ENCODE data around the gene EIF2AK3.
A peak's percentile ranks its signal among the peaks of the same experiment; 100 is the strongest.

Gene EIF2AK3

DNA sequence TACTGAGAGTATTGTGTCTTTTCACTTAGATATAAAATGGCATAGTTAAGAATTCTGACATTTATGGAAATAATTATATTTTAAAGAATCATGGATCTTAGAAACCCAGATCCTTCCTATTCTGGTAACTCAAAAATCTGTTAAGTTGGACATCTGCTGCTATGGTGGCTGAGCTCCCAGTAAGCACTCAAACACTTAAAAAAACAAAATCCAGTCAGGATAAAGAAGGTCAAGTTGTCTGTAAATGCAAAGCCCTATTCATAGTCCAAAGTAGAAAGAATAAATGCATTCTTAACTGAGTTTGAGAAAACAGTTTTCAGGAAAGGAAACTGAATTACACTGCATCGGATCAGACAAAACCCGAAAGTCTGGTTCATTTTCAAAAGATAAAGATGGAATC lies 35.6 kb downstream of the EIF2AK3 start:
- no peak overlapping the region for H3K4me3 ChIP-seq (ENCODE audit: low read depth, low read length)
- no peak for TF ChIP-seq POLR2A (IDR thresholded peaks at IDR 0.05; ENCODE audit: extremely low read depth, insufficient read length)
- TF ChIP-seq, protein P1, sequence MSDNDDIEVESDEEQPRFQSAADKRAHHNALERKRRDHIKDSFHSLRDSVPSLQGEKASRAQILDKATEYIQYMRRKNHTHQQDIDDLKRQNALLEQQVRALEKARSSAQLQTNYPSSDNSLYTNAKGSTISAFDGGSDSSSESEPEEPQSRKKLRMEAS (IDR thresholded peaks at IDR 0.05; ENCODE audit: low read depth, low read length) = no peak
- no peak for DNase-seq (ENCODE audit: low read depth)

DNA sequence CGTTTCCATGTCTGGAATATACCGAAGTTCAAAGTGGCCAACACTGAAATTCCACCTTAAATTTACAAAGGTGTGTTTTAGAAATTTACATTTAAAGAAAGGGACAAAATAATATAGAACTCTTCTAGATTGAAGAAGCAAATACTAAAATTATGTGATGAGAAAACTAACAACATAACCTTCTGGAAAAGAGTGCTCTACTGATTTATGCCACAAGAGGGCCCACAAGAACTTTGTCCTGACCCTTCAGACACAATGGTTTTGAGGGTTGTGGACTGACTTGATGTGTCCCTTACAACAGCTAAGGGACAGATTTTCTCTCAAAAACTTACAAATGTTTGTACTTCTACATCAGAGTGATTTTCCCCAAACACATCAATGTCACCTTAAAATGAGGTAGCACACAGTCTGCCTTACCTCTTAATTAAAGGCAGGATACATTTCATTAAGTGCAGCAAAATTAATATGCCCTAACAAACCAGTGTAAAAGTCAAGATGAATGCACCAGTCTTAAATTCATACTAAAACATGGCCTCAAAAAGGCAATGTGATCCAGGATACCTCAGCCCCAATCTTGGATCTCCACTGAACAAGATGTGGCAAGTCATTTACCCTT lies 36.2 kb downstream of the EIF2AK3 start:
- TF ChIP-seq MYC (IDR thresholded peaks at IDR 0.05; ENCODE audit: low read depth, low read length) (no peak), POLR2A (IDR thresholded peaks at IDR 0.05; ENCODE audit: extremely low read depth, insufficient read length) (no peak)
- TF ChIP-seq, protein P2, sequence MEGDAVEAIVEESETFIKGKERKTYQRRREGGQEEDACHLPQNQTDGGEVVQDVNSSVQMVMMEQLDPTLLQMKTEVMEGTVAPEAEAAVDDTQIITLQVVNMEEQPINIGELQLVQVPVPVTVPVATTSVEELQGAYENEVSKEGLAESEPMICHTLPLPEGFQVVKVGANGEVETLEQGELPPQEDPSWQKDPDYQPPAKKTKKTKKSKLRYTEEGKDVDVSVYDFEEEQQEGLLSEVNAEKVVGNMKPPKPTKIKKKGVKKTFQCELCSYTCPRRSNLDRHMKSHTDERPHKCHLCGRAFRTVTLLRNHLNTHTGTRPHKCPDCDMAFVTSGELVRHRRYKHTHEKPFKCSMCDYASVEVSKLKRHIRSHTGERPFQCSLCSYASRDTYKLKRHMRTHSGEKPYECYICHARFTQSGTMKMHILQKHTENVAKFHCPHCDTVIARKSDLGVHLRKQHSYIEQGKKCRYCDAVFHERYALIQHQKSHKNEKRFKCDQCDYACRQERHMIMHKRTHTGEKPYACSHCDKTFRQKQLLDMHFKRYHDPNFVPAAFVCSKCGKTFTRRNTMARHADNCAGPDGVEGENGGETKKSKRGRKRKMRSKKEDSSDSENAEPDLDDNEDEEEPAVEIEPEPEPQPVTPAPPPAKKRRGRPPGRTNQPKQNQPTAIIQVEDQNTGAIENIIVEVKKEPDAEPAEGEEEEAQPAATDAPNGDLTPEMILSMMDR (IDR thresholded peaks at IDR 0.05; ENCODE audit: low read depth, low read length) = peak; percentile 72
- DNase-seq (ENCODE audit: low read depth) = peak; percentile 68
- H3K4me3 ChIP-seq (ENCODE audit: low read depth, low read length) = no peak overlapping the region

DNA sequence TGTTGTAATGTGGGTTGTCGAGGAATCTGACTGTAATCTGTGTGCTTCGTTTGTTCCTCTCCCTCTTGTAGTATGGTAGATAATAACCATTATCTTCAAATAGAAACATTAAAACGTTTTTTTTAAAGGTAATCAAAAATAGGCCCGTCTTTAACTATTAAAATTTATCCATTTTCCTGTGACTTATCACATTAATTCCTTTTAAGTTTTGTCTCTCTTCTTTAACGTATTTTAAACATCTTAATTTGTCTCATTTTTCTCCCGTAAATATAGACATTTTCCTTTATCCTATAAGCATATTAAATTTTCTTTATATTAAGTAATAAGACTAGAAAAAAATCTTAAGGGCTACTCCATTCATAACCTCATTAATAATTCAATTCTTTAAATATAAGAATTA lies 41.3 kb downstream of the EIF2AK3 start:
- H3K4me3 ChIP-seq (ENCODE audit: low read depth, low read length) = no peak overlapping the region
- DNase-seq (ENCODE audit: low read depth) = no peak
- TF ChIP-seq POLR2A (IDR thresholded peaks at IDR 0.05; ENCODE audit: extremely low read depth, insufficient read length) = no peak
- TF ChIP-seq, protein P1 (IDR thresholded peaks at IDR 0.05; ENCODE audit: low read depth, low read length) = no peak
- no peak for TF ChIP-seq MYC (IDR thresholded peaks at IDR 0.05; ENCODE audit: low read depth, low read length)
- TF ChIP-seq, protein P2 (IDR thresholded peaks at IDR 0.05; ENCODE audit: low read depth, low read length) = no peak

DNA sequence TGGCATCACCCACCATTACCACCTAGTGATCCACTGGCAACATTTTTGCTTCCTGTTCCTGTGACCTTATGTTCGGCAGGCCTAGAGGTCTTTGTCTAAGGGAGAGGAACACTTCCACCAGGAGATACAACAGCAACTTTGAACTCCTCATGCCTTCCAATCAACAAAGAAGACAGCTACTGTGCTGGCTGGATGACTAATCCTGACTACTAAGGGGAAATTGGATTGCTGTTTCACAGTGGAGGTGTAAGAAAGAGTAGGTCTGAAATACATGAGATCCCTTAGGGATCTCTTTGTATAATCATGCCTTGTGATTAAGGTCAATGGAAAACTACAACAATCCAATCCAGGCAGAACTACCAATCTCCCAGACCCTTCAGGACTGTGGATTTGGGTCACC lies 45.2 kb downstream of the EIF2AK3 start:
- no peak overlapping the region for H3K4me3 ChIP-seq (ENCODE audit: low read depth, low read length)
- DNase-seq (ENCODE audit: low read depth) = no peak
- TF ChIP-seq MYC (IDR thresholded peaks at IDR 0.05; ENCODE audit: low read depth, low read length) = no peak
- TF ChIP-seq, protein P1 (IDR thresholded peaks at IDR 0.05; ENCODE audit: low read depth, low read length) = no peak
- TF ChIP-seq, protein P2 (IDR thresholded peaks at IDR 0.05; ENCODE audit: low read depth, low read length) = no peak
- no peak for TF ChIP-seq POLR2A (IDR thresholded peaks at IDR 0.05; ENCODE audit: extremely low read depth, insufficient read length)

DNA sequence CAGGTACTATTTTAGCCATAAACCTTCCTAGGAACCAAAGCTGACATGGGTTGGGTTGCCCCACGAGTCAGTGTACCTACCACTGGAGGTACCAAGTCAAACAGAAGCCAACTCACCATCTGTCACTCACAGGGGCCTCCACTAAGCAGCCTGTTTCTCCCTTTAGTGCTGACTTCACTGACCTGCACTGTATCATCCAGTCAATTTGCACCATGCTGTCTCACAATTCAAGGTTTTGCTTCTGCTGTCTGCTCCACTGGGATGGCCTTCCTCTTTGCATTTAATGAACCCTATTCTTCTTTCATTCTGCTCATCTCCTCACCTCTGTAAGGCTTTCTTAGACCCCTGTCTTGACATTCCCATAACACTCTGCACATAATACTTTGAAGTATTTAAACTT lies 47.2 kb downstream of the EIF2AK3 start:
- no peak for DNase-seq (ENCODE audit: low read depth)
- no peak overlapping the region for H3K4me3 ChIP-seq (ENCODE audit: low read depth, low read length)
- TF ChIP-seq, protein P1 (IDR thresholded peaks at IDR 0.05; ENCODE audit: low read depth, low read length) = no peak
- TF ChIP-seq, protein P2 (IDR thresholded peaks at IDR 0.05; ENCODE audit: low read depth, low read length) = no peak
- no peak for TF ChIP-seq MYC (IDR thresholded peaks at IDR 0.05; ENCODE audit: low read depth, low read length)
- no peak for TF ChIP-seq POLR2A (IDR thresholded peaks at IDR 0.05; ENCODE audit: extremely low read depth, insufficient read length)

DNA sequence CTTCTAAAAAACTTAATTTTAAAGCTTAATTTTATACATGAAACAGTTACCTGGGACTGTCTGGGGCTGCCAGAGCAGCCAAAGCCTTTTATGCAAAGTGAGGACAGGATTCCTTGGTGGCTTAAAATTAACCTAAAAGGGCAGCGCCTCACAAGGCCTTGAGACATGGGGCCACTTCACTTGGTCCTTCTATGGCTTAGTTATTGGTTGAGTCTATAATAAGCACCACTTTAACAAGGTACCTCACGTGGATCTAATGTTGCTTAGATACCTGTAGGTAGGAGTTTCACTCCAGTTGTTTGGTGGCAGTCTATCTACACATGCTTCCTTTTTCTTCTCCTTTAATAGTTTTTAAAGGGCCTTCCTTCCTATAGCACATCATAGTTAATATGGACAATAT lies 51.6 kb downstream of the EIF2AK3 start:
- TF ChIP-seq MYC (IDR thresholded peaks at IDR 0.05; ENCODE audit: low read depth, low read length) (no peak), POLR2A (IDR thresholded peaks at IDR 0.05; ENCODE audit: extremely low read depth, insufficient read length) (no peak)
- TF ChIP-seq, protein P2 (IDR thresholded peaks at IDR 0.05; ENCODE audit: low read depth, low read length) = no peak
- TF ChIP-seq, protein P1 (IDR thresholded peaks at IDR 0.05; ENCODE audit: low read depth, low read length) = no peak
- H3K4me3 ChIP-seq (ENCODE audit: low read depth, low read length) = no peak overlapping the region
- DNase-seq (ENCODE audit: low read depth) = no peak
